COR-L47 (cell line): ENCODE data around the gene LRRC73.
"Not testable (repeated sequence)": the region's sequence is repeated elsewhere in the genome, so short reads cannot be mapped to it uniquely, and the experiment has no call there.

ENCODE experiments used
- DNase-seq: peaks from one replicate; lab custom pipeline; 2025; lab: John Stamatoyannopoulos, UW

LRRC73 gene, protein sequence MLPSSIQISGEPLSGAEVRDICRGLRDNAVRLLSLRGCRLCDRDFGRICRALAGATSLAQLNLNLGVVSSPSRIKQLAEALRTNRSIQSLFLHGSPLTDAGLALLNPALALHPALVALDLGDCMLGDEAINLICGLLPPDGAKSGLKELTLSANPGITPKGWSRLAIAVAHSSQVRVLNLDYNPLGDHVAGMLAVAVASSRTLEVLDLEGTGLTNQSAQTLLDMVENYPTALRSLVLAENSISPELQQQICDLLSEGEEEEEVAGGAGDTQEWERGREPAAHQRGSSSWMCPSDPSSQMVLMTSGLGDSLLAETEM

GRCh38 chr6:43509984-43510826, at the start of gene LRRC73:
LRRC73 (minus strand) TSS chr6:43510346; CDS start chr6:43509785, 561 bp downstream.
- DNase-seq = peak; percentile 82

DNA sequence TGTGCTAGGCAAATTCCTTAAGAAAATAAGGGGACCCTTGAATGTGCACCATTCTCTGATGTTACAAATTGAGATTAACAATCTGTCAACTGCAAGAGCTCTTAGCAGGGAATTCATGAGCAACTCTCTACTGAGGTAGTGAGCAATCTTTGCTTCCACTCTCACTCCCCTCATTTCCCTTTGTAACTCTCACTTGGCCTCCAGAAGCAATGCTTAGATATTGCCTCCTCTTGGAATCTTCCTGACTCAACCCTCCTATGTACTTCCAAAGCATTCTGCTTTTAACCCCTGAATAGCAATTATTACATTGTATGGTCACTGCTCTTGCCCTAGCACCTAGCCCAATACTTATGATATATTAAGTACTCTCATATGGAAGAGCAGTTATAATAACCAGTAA, 49.2 kb upstream of the LRRC73 start:
- no peak for DNase-seq

DNA sequence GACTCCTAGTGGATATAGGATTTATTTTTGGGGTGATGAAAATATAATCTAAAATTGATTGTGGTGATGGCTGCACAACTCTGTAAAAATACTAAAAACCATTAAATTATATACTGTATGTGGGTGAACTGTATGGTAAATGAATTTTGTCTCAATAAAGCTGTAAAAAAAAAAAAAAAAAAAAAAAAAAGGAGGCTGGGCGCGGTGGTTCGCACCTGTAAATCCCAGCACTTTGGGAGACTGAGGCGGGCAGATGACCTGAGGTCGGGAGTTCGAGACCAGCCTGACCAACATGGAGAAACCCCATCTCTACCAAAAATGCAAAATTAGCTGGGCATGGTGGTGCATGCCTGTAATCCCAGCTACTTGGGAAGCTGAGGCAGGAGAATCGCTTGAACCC, 47.5 kb upstream of the LRRC73 start:
- DNase-seq = not testable (repeated sequence)

DNA sequence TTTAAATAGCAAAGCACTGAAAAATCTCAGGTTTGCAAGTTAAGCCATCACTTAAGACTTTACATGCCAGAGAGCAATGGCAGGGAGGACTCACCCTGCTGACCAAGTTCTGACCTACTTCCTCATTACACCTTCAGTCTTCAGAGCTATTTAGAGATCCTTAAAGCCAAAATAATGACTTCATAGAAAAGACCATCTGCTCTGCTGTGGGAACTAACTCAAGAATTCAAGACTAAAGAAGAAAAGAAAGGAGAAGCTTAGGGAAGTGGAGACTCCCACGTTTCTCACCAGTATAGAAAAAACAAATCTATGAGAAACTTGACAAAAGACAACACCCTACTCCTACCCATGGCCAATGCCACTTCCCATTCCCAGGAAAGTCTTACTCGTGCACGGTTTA, 37.1 kb upstream of the LRRC73 start:
- no peak for DNase-seq

DNA sequence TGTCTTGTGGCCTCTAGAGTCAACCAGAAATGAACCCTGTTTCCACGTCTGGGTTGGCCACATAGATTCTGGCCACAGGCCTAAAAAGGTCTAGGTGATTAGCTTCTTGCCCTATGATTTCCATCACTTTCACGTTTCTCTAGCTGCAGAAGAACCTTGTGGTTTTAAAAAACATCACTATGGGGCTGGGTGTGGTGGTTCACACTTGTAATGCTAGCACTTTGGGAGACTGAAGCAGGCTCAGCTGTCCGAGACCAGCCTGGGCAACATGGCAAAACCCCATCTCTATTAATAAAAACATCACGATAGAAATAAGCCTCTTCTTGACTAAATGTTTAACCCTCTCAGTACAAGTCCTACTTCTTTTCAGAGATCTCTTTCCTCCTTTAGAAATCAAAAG, 34.3 kb upstream of the LRRC73 start:
- DNase-seq = no peak

DNA sequence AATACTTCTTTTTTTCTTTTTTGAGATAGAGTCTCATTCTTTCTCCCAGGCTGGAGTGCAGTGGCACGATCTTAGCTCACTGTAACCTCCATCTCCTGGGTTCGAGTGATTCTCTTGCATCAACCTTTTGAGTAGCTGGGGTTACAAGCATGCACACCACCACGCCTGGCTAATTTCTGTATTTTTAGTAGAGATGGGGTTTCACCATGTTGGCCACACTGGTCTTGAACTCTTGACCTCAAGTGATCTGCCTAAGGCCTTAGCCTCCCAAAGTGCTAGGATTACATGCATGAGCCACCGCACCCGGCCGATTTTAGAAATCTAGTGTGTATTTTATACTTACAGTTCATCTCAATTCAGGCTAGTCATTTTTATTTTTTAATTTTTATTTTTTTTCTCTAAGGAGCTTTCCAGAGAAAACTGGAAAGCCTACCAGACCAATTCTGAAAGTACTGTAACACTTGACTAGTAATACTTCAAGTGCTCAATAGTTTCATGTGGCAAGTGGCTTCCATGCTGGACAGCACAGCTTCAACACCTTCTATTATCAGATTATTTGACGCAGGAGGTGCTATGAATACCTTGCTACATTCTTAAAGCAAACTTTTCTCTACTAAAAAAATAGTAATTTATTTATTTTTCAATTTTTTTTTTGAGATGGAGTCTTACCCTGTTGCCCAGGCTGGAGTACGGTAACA, 31.8 kb upstream of the LRRC73 start:
- no peak for DNase-seq

- DNase-seq = no peak
These were observed 30.4 kb upstream of the LRRC73 start for GRCh38 chr6:43540507-43540906.

DNA sequence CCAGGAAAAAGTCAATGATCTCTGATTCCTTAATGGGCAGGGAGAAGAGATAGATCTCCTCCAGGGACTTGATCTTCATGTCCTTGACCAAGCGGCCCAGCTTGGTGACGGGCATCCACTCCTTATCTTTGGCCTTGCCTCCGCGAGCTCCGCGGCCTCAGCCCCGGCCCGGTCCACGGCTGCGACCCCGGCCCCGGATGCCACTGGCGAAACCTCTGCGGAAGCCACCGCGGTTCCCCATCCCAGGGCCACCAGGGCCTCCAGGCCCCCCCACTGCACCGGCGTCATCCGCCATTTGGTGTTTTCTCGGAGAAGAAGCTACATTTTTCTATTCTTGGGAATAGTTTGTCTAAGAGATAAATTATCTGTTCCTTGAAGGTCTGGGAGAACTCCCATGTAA, 29.3 kb upstream of the LRRC73 start:
- not testable (repeated sequence) for DNase-seq

- not testable (repeated sequence) for DNase-seq
These were observed 28.8 kb upstream of the LRRC73 start for GRCh38 chr6:43538986-43539385.

GRCh38 chr6:43532201-43532600, 22.1 kb upstream of the LRRC73 start:
- DNase-seq = no peak

DNA sequence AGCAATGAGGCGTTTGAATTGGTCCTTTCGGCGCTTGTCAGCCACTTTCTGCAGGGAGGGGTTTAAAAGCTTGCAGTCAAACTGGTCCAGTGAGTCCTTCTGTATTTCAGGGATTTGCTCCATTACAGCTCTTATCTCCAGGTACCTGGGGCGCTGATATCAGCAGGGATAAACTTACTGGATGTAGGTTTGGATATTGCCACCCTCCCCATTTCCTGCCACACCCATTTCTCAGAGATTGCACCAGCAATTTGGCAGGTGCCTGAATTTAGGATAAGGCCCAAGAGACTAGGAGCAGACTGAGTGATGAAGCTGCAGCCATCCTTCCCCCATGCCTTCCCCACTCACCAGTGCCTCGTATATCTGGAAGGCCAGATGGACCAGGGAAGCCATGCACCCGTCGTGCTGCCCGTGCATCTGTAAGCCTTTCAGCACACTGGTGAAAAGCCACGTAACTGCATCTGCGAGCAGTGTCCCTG, 14.4 kb upstream of the LRRC73 start:
- DNase-seq = no peak

- no peak for DNase-seq
These were observed 13.1 kb upstream of the LRRC73 start for GRCh38 chr6:43523284-43523683.

- DNase-seq = no peak
These were observed 12.6 kb upstream of the LRRC73 start for GRCh38 chr6:43522547-43523261.

DNA sequence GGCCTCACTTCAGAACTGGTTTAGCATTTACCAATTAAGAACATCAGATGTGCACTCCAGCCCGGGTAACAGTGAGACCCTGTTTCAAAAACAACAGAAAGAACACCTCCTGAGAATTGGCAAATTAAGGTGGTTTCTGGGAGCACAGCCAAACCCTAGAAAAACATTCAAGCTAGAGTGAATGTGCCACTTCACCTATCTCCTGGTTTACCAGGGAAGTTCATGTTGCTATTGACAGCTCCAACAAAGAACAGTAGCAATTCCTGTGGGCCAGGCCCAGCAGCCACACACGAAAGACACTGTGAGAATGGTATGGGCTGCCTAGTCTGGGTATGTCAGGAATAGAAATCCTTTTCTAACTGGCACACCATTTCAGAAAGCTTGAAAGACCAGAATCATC, 11.7 kb upstream of the LRRC73 start:
- no peak for DNase-seq

DNA sequence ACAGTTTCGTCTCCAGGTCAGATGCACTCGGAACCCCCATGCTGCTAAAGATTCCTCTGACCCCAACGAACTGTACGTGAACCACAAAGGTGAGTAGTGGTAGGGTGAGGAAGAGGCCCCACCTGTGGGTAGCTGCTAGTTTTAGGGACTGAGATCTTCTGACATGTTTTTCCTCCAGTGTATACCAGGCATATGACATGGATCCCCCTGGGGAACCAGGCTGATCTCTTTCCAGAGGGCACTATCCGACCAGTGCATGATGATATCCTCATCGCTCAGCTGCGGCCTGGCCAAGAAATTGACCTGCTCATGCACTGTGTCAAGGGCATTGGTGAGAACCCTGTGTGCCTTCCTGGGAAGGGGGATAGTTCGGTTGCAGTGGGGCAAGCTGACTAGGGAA, 10.0 kb upstream of the LRRC73 start:
- DNase-seq = no peak

DNA sequence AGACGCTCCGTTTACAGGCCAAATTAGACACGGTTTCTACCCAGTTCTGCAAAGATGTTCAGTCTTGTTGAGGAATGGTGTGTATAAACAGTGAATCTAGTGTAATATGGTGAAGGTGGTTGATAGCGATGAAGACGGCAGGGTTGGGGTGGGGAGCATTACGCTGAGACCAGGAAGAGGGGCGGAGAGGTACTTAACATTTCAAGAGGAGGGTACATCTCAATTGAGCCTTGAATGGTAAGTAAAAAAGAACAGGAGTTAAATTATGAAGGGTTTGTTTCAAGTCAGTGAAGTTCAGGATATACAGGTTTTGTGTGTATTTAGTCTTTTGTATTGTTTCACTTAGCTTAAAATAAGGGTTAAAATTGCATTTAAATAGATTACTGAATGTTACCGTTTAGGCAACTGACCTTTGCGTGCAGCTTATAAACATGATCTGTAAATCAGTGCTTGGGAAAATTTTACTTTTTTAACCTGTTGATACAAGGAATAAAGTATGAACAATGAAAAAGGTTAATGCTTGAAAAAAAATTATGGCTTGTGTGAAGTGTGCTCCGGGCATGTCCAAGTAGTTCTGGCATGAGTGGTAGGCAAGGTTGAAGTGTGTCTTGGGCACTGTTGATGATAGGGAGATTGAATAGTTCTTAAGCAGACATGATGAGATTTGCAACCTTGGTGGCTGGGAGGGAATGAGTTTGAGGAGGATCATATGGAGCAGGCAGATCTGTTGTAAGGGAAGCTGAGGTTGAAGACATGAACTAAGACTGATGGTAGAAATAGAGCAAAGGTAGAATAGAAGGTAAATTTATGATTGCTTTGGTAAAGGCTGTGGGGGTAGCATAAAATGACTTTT, 7.6 kb upstream of the LRRC73 start:
- DNase-seq = no peak

GRCh38 chr6:43516697-43517504, 6.8 kb upstream of the LRRC73 start, which contains the start of the genes POLR1C and YIPF3:
POLR1C (plus strand) TSS chr6:43517089; CDS start chr6:43517110, 21 bp downstream.
YIPF3 (minus strand) TSS chr6:43516926; CDS start chr6:43516807, 119 bp downstream.
- peak; percentile 99 for DNase-seq

DNA sequence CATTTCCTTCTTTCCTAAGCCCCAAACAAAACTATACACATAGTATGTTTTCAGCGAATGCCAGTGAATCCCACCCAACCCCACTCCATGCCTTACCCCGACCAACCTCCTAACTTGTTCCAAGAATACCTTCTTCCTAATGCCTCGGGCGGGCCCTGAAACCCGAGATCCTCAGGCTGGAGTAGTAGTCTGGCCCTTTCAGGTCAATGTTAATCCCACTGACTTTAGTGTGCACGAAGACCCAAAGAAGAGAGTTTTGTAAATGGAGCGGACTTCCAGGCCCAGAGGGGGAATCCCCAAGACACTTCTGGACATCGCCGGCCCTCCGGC, 6.2 kb upstream of the LRRC73 start:
- DNase-seq = no peak

- DNase-seq = no peak
These were observed 5.7 kb upstream of the LRRC73 start for GRCh38 chr6:43515808-43516207.

- no peak for DNase-seq
These were observed 1.8 kb upstream of the LRRC73 start for GRCh38 chr6:43511824-43512415.
